Omental fat pad (tissue), 4 donors: ENCODE results near the gene ELFN2. TPM values are rescaled to one million over a fixed set of nuclear protein-coding genes. Genes with fewer than 3 reads are reported as not detected.

Experiments
- ATAC-seq: fragments of 150-250 bp; one replicate; pipeline ENCODE4 v1.9.1; 2016; ENCODE audit warnings: mild to moderate bottlenecking, moderate library complexity; ENCODE audit not compliant: low FRiP score
- DNase-seq: peaks from one replicate; pipeline ENCODE4 v3.0.0-alpha.2; 2019; ENCODE audit warnings: low spot score
- CTCF ChIP-seq, 3 donors: fragments of 450-650 bp; IDR thresholded peaks; one replicate each; pipeline ENCODE4 v1.5.1; 2016 to 2017; ENCODE audit warnings: antibody characterized with exemption in 3 of 3, mild to moderate bottlenecking in 3 of 3, moderate library complexity in 2 of 3
- total RNA-seq, 4 donors: library from RNA; depleted of rRNA; stranded (reverse); fragments of >200 nt; gene quantifications; one replicate each; pipeline ENCODE4 v1.1.0, GENCODE V29; 2016

ELFN2 gene
- total RNA-seq, 4 donors from 2014 or later, result 0.32 TPM; not detected in 3

GRCh38 chr22:37362621-37363020, 64.7 kb downstream of the ELFN2 start:
- DNase-seq (no peak), ATAC-seq (no peak)
- no peak for TF ChIP-seq CTCF (IDR thresholded peaks at IDR 0.05)

DNA sequence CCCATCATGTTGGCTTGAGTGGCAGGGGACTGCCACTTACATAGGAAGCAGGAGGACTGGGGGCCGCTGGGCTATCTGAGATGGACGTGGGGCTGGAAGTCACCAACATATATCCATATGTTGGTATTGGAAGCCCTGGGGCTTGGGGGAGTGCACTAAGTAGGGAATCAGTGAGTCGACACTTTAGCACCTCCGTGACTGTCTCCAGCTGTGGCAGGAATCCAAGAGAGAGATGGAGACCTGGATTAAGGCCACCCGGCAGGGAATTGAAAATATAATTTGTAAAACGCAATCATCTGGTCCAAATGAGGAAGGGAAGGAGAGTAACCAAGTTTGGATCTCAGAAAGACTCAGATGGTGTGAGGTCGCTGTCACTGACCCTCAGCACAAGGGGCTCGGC, 68.4 kb downstream of the ELFN2 start:
- TF ChIP-seq CTCF (IDR thresholded peaks at IDR 0.05), result no peak
- ATAC-seq, result no peak
- no peak for DNase-seq

GRCh38 chr22:37358386-37358785, 68.9 kb downstream of the ELFN2 start:
- no peak for ATAC-seq
- DNase-seq, result no peak
- TF ChIP-seq CTCF (IDR thresholded peaks at IDR 0.05), result no peak

DNA sequence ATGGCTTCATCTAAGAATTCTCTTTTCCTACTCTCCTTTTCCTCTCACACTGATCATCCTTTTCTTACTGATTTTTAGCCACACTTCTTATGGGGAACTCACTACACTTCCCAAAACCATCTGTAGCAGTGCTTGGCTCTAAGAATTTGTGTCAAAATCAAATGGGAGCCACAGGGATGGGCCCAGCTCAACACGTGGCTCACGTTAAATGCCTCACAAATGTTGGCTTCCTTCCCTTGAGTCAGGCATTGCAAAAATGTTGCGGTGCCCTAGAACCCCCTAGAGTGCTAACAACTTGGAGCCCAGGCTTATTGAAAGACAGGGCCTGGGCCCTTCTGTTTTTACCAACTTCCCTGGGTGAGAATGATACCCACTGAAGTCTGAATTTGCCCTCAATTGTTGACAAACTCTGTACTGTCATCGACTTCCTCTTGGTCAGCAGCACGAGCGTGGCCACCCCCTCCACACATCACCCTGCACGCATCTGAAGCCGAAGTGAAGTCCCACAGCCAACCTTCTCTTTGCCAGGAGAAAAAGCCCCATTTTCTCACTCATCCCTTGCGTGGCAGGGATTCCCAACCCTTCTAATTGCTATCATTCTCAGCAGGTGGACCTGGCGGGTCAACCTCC, 69.7 kb downstream of the ELFN2 start:
- ATAC-seq, result no peak
- TF ChIP-seq CTCF (IDR thresholded peaks at IDR 0.05), result no peak

DNA sequence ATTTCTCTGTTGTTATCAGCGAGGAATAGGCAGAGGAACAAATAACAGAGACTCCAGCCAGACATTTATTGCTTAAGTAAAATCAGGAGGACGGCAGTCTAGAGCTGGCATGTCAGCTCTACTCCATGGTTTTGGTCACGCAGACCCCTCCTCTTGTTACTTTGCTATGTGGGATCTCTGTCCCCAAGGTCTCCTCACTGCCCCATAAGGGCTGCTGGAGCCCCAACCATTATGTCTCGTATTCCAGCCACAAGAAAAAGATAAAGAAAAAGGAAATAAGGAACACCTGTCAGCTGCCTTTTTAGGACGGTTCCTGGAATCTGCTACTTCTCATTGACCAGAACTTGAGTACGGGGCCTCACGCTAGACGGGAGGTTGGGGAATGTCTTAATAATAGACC, 70.4 kb downstream of the ELFN2 start:
- no peak for TF ChIP-seq CTCF (IDR thresholded peaks at IDR 0.05)
- no peak for DNase-seq
- no peak for ATAC-seq

More for the DNA sequence above, 69.7 kb downstream of the ELFN2 start:
- DNase-seq, result no peak

DNA sequence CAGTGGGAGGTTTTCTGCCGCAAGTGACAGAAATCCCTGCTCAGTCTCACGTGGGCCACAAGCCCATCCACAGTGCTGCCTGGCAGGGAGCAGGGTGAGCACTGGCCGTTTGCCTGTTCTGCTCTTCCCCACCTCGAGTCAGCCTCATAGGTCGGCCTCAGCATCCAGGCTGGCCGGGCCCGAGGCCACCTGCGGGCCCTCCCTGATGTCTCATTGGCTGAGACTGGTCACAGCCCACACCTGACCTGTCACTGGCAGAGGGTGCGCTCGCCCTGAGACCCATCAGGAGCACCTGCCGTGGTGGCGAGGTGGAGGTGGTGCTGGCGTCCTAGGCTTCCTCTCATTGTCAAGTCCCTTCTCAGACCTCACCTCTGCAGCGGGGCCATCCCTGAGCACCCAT, 72.1 kb downstream of the ELFN2 start:
- ATAC-seq (no peak), DNase-seq (no peak)
- TF ChIP-seq CTCF (IDR thresholded peaks at IDR 0.05), result no peak

DNA sequence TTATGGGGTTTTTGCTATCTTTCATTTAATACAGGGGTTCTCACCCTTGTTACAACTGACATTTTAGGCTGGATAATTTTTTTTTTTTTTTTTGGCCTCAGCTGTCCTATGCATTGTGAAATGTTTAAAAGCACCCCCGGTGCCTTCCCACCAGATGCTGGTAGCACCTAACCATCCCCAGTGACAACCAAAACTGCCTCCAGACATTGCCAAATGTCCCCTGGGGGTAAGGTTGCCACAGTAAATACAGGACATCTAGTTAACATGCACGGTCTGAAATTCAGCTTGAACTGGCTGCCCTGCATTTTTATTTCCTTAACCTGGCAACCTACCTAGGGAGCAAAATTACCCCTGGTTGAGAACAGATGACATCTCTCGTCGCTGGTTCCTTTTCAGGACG, 72.6 kb downstream of the ELFN2 start:
- ATAC-seq, result no peak
- no peak for TF ChIP-seq CTCF (IDR thresholded peaks at IDR 0.05)
- DNase-seq, result no peak
